SK-N-SH treated with all-trans-retinoic acid at 6 μM for 48 hours (cell line): Measurements from ENCODE around the gene ECD.

Experiments used
- ATAC-seq: fragments of 200-7000 bp; cut with Tn5 transposase; 3 replicates; pipeline ENCODE4 v1.9.1; 2020; ENCODE audit warnings: mild to moderate bottlenecking, moderate library complexity
- ARNTL ChIP-seq: fragments of 450-650 bp; formaldehyde crosslinking; IDR thresholded peaks from 2 replicates; pipeline ENCODE4 v1.5.0; 2020; ENCODE audit warnings: low read depth, mild to moderate bottlenecking, moderate library complexity, borderline replicate concordance
- BACH2 ChIP-seq: fragments of 250-450 bp; sonication (Bioruptor Pico); IDR thresholded peaks from 2 replicates; pipeline ENCODE4 v1.9.0; 2021; ENCODE audit warnings: mild to moderate bottlenecking, borderline replicate concordance
- CREB5 ChIP-seq: fragments of 250-450 bp; sonication (Bioruptor Pico); IDR thresholded peaks from 2 replicates; pipeline ENCODE4 v1.5.1; 2020; ENCODE audit warnings: low read depth, mild to moderate bottlenecking, moderate library complexity
- CSDC2 ChIP-seq: fragments of 250-450 bp; sonication (Bioruptor Pico); IDR thresholded peaks from 2 replicates; pipeline ENCODE4 v1.5.0; 2020; ENCODE audit warnings: mild to moderate bottlenecking, moderate library complexity
- CSRNP3 ChIP-seq: fragments of 250-450 bp; sonication (Bioruptor Pico); IDR thresholded peaks from 2 replicates; pipeline ENCODE4 v1.5.1; 2021; ENCODE audit warnings: mild to moderate bottlenecking, moderate library complexity
- ESRRG ChIP-seq: fragments of 250-450 bp; sonication (Bioruptor Pico); IDR thresholded peaks from 2 replicates; pipeline ENCODE4 v1.6.1; 2021; ENCODE audit warnings: mild to moderate bottlenecking
- GLIS3 ChIP-seq: fragments of 250-450 bp; sonication (Bioruptor Pico); IDR thresholded peaks from 2 replicates; pipeline ENCODE4 v1.5.0; 2020; ENCODE audit warnings: mild to moderate bottlenecking, moderate library complexity
- ISL1 ChIP-seq: fragments of 250-450 bp; sonication (Bioruptor Pico); IDR thresholded peaks from 2 replicates; pipeline ENCODE4 v2.1.2; 2022; ENCODE audit warnings: mild to moderate bottlenecking, moderate library complexity
- OSR1 ChIP-seq: fragments of 250-450 bp; sonication (Bioruptor Pico); IDR thresholded peaks from 2 replicates; pipeline ENCODE4 v1.8.0; 2022; ENCODE audit warnings: moderate library complexity, mild to moderate bottlenecking, inconsistent platforms
- PATZ1 ChIP-seq: fragments of 250-450 bp; sonication (Bioruptor Pico); IDR thresholded peaks from 2 replicates; pipeline ENCODE4 v1.8.0; 2020; ENCODE audit warnings: mild to moderate bottlenecking, moderate library complexity, borderline replicate concordance
- POU6F1 ChIP-seq: fragments of 250-450 bp; sonication (Bioruptor Pico); IDR thresholded peaks from 2 replicates; pipeline ENCODE4 v1.8.0; 2021; ENCODE audit warnings: low read depth, mild to moderate bottlenecking, moderate library complexity, borderline replicate concordance
- PPARA ChIP-seq: fragments of 250-450 bp; sonication (Bioruptor Pico); IDR thresholded peaks from 2 replicates; pipeline ENCODE4 v1.5.0; 2020; ENCODE audit warnings: mild to moderate bottlenecking, borderline replicate concordance
- RARB ChIP-seq: fragments of 250-450 bp; sonication (Bioruptor Pico); IDR thresholded peaks from 2 replicates; pipeline ENCODE4 v1.8.0; 2021; ENCODE audit warnings: mild to moderate bottlenecking, moderate library complexity
- SNAI2 ChIP-seq: fragments of 250-450 bp; sonication (Bioruptor Pico); IDR thresholded peaks from 2 replicates; pipeline ENCODE4 v1.5.0; 2020; ENCODE audit warnings: mild to moderate bottlenecking, moderate library complexity
- TCF4 ChIP-seq: fragments of 250-450 bp; sonication (Bioruptor Pico); IDR thresholded peaks from 2 replicates; pipeline ENCODE4 v1.8.0; 2021; ENCODE audit warnings: mild to moderate bottlenecking, moderate library complexity, borderline replicate concordance
- TOX ChIP-seq: fragments of 250-450 bp; sonication (Bioruptor Pico); IDR thresholded peaks from 2 replicates; pipeline ENCODE4 v1.8.0; 2021; ENCODE audit warnings: mild to moderate bottlenecking, moderate library complexity, borderline replicate concordance
- ZC3H10 ChIP-seq: fragments of 250-450 bp; sonication (Bioruptor Pico); IDR thresholded peaks from 2 replicates; pipeline ENCODE4 v1.5.1; 2021; ENCODE audit warnings: mild to moderate bottlenecking, moderate library complexity
- ZFP3 ChIP-seq: fragments of 250-450 bp; sonication (Bioruptor Pico); IDR thresholded peaks from 2 replicates; pipeline ENCODE4 v1.5.0; 2020; ENCODE audit warnings: mild to moderate bottlenecking, moderate library complexity
- ZFP30 ChIP-seq: fragments of 450-650 bp; formaldehyde crosslinking; IDR thresholded peaks from 2 replicates; pipeline ENCODE4 v1.5.0; 2022; ENCODE audit warnings: mild to moderate bottlenecking, moderate library complexity
- ZNF565 ChIP-seq: fragments of 450-650 bp; formaldehyde crosslinking; conservative IDR thresholded peaks from 2 replicates; pipeline ENCODE4 v1.5.0; 2020; ENCODE audit warnings: low read depth, mild to moderate bottlenecking, moderate library complexity
- ZNF70 ChIP-seq: fragments of 450-650 bp; formaldehyde crosslinking; IDR thresholded peaks from 2 replicates; pipeline ENCODE4 v1.5.0; 2020; ENCODE audit warnings: mild to moderate bottlenecking, moderate library complexity
- ZNF8 ChIP-seq: fragments of 450-650 bp; formaldehyde crosslinking; IDR thresholded peaks from 2 replicates; pipeline ENCODE4 v1.5.0; 2020; ENCODE audit warnings: mild to moderate bottlenecking, moderate library complexity

Gene ECD

GRCh38 chr10:73134727-73135126 lies 33.1 kb downstream of the ECD start:
- no peak for ATAC-seq

GRCh38 chr10:73131913-73132686 lies 35.7 kb downstream of the ECD start:
- TF ChIP-seq ZFP30 (CRISPR knock-in tag): no peak
- TF ChIP-seq ZNF8 (CRISPR knock-in tag): no peak
- TF ChIP-seq GLIS3 (CRISPR knock-in tag): no peak
- TF ChIP-seq RARB (CRISPR knock-in tag): no peak
- no peak for TF ChIP-seq ESRRG (CRISPR knock-in tag)
- TF ChIP-seq CSDC2: no peak
- TF ChIP-seq BACH2 (CRISPR knock-in tag): no peak
- TF ChIP-seq PATZ1 (CRISPR knock-in tag): no peak
- TF ChIP-seq ZNF565 (CRISPR knock-in tag): no peak
- no peak for TF ChIP-seq ZFP3 (CRISPR knock-in tag)
- no peak for TF ChIP-seq ZC3H10
- TF ChIP-seq OSR1: no peak
- TF ChIP-seq PPARA (CRISPR knock-in tag): no peak
- TF ChIP-seq TCF4 (CRISPR knock-in tag): no peak
- no peak for TF ChIP-seq SNAI2 (CRISPR knock-in tag)
- no peak for TF ChIP-seq CSRNP3
- TF ChIP-seq ARNTL: no peak
- TF ChIP-seq ISL1 (CRISPR knock-in tag): no peak
- ATAC-seq: no peak

More at GRCh38 chr10:73134727-73135126, 33.1 kb downstream of the ECD start:
- TF ChIP-seq CSDC2 (no peak), ZNF565 (CRISPR knock-in tag) (no peak), PPARA (CRISPR knock-in tag) (no peak), ZNF70 (no peak), ISL1 (CRISPR knock-in tag) (no peak), POU6F1 (CRISPR knock-in tag) (no peak), SNAI2 (CRISPR knock-in tag) (no peak), ZFP3 (CRISPR knock-in tag) (no peak), ZC3H10 (no peak), TOX (CRISPR knock-in tag) (no peak), PATZ1 (CRISPR knock-in tag) (no peak), BACH2 (CRISPR knock-in tag) (no peak), OSR1 (no peak)

- no peak for ATAC-seq
- TF ChIP-seq RARB (CRISPR knock-in tag) (no peak), PATZ1 (CRISPR knock-in tag) (no peak), TOX (CRISPR knock-in tag) (no peak), ISL1 (CRISPR knock-in tag) (no peak), TCF4 (CRISPR knock-in tag) (no peak), POU6F1 (CRISPR knock-in tag) (no peak), ZFP30 (CRISPR knock-in tag) (no peak), SNAI2 (CRISPR knock-in tag) (no peak), CSDC2 (no peak), ZNF70 (no peak), GLIS3 (CRISPR knock-in tag) (no peak), PPARA (CRISPR knock-in tag) (no peak), ZNF565 (CRISPR knock-in tag) (no peak), CREB5 (CRISPR knock-in tag) (no peak), OSR1 (no peak), ESRRG (CRISPR knock-in tag) (no peak)
Observed at GRCh38 chr10:73131301-73131700, 36.5 kb downstream of the ECD start.
